Stimulated activated CD8-positive, alpha-beta memory T cell treated with anti-CD3 and anti-CD28 coated beads, Interleukin-12 subunit alpha, Interleukin-12 subunit beta, amount 100 ng/mL, for 1 hour (primary cell): ENCODE results near the gene ACBD7.

ENCODE experiments used
- DNase-seq: peaks from one replicate; pipeline ENCODE4 v3.0.0-alpha.2; 2020; ENCODE audit warnings: low read depth

ACBD7 gene

GRCh38 chr10:15088428-15089261, at the start of gene ACBD7:
ACBD7 (minus strand) TSS chr10:15088776; CDS start chr10:15088728, 48 bp downstream.
- DNase-seq = peak; percentile 56

GRCh38 chr10:15137636-15138035, 49.1 kb upstream of the ACBD7 start:
- no peak for DNase-seq

- no peak for DNase-seq
Measured at GRCh38 chr10:15137036-15137359, 48.4 kb upstream of the ACBD7 start.

- no peak for DNase-seq
Measured at GRCh38 chr10:15136129-15137035, 47.8 kb upstream of the ACBD7 start.

- no peak for DNase-seq
Measured at GRCh38 chr10:15131330-15131729, 42.8 kb upstream of the ACBD7 start.

GRCh38 chr10:15124908-15125307, 36.3 kb upstream of the ACBD7 start:
- DNase-seq = no peak

GRCh38 chr10:15124190-15124589, 35.6 kb upstream of the ACBD7 start:
- DNase-seq = no peak

GRCh38 chr10:15123749-15124184, 35.2 kb upstream of the ACBD7 start:
- no peak for DNase-seq

- no peak for DNase-seq
Measured at GRCh38 chr10:15122477-15123030, 34.0 kb upstream of the ACBD7 start.

- no peak for DNase-seq
Measured at GRCh38 chr10:15121707-15122106, 33.1 kb upstream of the ACBD7 start.

GRCh38 chr10:15120523-15120922, 31.9 kb upstream of the ACBD7 start:
- no peak for DNase-seq

GRCh38 chr10:15118615-15119014, 30.0 kb upstream of the ACBD7 start:
- DNase-seq = no peak

- DNase-seq = no peak
Measured at GRCh38 chr10:15116225-15116624, 27.6 kb upstream of the ACBD7 start.

- DNase-seq = no peak
Measured at GRCh38 chr10:15113766-15114165, 25.2 kb upstream of the ACBD7 start.

- no peak for DNase-seq
Measured at GRCh38 chr10:15112657-15113056, 24.1 kb upstream of the ACBD7 start.

- DNase-seq = peak; percentile 43
Measured at GRCh38 chr10:15106352-15107013, 17.9 kb upstream of the ACBD7 start.

- DNase-seq = no peak
Measured at GRCh38 chr10:15103513-15103912, 14.9 kb upstream of the ACBD7 start.

- no peak for DNase-seq
Measured at GRCh38 chr10:15099886-15100285, 11.3 kb upstream of the ACBD7 start.

- peak; percentile 96 for DNase-seq
Measured at GRCh38 chr10:15097011-15097812, 8.6 kb upstream of the ACBD7 start, which contains the start of gene RPP38. RPP38 (plus strand) TSS chr10:15097355; CDS start chr10:15103315, 5,960 bp downstream.

- no peak for DNase-seq
Measured at GRCh38 chr10:15096661-15097010, 8.1 kb upstream of the ACBD7 start.

- DNase-seq = no peak
Measured at GRCh38 chr10:15092855-15093408, 4.4 kb upstream of the ACBD7 start.
